Mesodermal cell (in vitro differentiated cells): ENCODE data around the gene PHYHIPL.

Experiments
- H3K27ac ChIP-seq: 2 replicates; pipeline ENCODE4 v1.7.0; 2013; ENCODE audit warnings: mild to moderate bottlenecking, low read depth, low read length, moderate library complexity; ENCODE audit not compliant: severe bottlenecking
- H3K36me3 ChIP-seq: 2 replicates; pipeline ENCODE4 v1.7.1; 2013; ENCODE audit warnings: mild to moderate bottlenecking, low read length, moderate library complexity; ENCODE audit not compliant: control insufficient read depth, insufficient read depth
- H3K4me1 ChIP-seq: one replicate; pipeline ENCODE4 v1.7.1; 2013; ENCODE audit warnings: mild to moderate bottlenecking, low read length; ENCODE audit not compliant: insufficient read depth, control insufficient read depth, poor library complexity, severe bottlenecking
- H3K4me3 ChIP-seq: 2 replicates; pipeline ENCODE4 v1.7.0; 2013; ENCODE audit warnings: low read length, control low read depth, mild to moderate bottlenecking; ENCODE audit not compliant: insufficient read depth, poor library complexity, severe bottlenecking; ENCODE audit errors: extremely low read depth
- H3K9me3 ChIP-seq: 2 replicates; pipeline ENCODE4 v1.7.1; 2013; ENCODE audit warnings: mild to moderate bottlenecking, low read length, moderate library complexity; ENCODE audit not compliant: control insufficient read depth
- WGBS, 2 experiments: methylation state at CpG; one replicate each; pipeline ENCODE4 v1.1.5; 2013; ENCODE audit warnings: missing lambda C conversion rate in 2 of 2; ENCODE audit not compliant: insufficient coverage in 2 of 2; 5-methylcytosine and 5-hydroxymethylcytosine counted together

PHYHIPL gene

DNA sequence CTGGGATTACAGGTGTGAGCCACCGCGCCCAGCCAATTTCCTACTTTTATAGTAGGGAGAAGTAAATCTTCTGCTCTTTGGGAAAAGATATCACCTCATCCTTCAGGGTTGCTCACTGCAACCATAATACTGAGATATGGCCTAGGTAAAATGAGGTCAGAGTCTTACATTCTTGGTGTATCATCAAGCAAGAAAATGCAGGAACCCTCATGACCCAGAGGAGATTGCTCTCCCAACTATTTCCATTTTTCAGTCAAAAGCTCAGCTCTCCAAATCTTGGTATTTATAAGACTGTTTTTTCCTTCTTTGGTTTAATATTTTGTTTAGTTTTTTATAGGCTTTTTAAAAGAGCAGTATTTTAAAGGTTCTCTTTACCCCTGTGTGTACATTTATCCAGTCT lies 20.9 kb upstream of the PHYHIPL start:
- WGBS, 2 experiments, result no CpG with 5 or more reads among the region's 2 CpGs
- Histone ChIP-seq H3K9me3 (no peaks in the 10 kb centered on the region), H3K36me3 (no peaks in the 10 kb centered on the region), H3K4me3 (no peak overlapping the region), H3K27ac (no peak overlapping the region), H3K4me1 (no peaks in the 10 kb centered on the region)

DNA sequence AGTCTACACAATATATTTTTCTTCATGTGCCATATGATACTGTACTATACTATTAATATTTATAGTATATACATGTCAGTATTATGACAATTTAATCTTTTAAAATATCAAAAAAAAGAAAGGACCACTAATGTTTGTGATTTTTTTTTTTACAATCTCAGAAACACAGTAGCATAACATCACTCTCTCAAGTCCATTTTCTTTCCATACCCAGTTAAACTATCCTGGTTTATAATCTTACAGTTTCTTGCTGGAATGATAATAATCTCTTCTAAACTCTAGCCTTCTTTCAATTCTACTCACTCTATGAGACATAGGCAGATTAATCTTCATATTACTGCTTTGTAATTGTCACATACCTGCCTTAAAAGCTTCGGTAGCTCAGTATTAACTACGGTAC lies 8.9 kb upstream of the PHYHIPL start:
- Histone ChIP-seq H3K4me1 (no peaks in the 10 kb centered on the region), H3K27ac (no peak overlapping the region), H3K4me3 (no peak overlapping the region), H3K36me3 (no peaks in the 10 kb centered on the region), H3K9me3 (no peaks in the 10 kb centered on the region)
- WGBS, 2 experiments, result no CpG with 5 or more reads among the region's 2 CpGs

DNA sequence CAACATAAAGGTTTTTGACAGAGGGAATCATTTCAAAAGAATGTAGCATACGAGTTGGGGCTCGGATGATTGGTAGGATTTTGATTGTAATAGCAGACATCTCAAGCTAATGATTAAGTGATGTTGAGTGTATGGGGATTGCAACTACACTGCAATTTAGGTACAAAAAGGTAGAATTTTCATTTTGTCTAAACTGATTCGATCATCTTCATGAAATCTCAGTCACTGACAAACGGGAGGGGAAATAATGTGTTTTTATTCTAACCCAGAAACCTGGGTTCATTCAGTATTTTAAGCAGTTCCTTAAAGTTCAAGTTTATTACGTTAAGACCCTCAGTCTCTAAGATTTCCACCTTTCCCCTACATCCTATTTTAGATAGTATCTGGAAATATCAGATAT lies 3.9 kb upstream of the PHYHIPL start:
- no peak overlapping the region for H3K27ac ChIP-seq
- no peaks in the 10 kb centered on the region for H3K9me3 ChIP-seq
- 94 to 100% methylated on average over 2 of the region's 5 CpGs for WGBS, 2 experiments
- H3K4me3 ChIP-seq, result no peak overlapping the region
- no peaks in the 10 kb centered on the region for H3K36me3 ChIP-seq
- no peaks in the 10 kb centered on the region for H3K4me1 ChIP-seq

GRCh38 chr10:59173414-59173813 lies 3.0 kb upstream of the PHYHIPL start:
- Histone ChIP-seq H3K27ac (no peak overlapping the region), H3K4me1 (no peaks in the 10 kb centered on the region), H3K9me3 (no peaks in the 10 kb centered on the region), H3K4me3 (no peak overlapping the region), H3K36me3 (no peaks in the 10 kb centered on the region)

DNA sequence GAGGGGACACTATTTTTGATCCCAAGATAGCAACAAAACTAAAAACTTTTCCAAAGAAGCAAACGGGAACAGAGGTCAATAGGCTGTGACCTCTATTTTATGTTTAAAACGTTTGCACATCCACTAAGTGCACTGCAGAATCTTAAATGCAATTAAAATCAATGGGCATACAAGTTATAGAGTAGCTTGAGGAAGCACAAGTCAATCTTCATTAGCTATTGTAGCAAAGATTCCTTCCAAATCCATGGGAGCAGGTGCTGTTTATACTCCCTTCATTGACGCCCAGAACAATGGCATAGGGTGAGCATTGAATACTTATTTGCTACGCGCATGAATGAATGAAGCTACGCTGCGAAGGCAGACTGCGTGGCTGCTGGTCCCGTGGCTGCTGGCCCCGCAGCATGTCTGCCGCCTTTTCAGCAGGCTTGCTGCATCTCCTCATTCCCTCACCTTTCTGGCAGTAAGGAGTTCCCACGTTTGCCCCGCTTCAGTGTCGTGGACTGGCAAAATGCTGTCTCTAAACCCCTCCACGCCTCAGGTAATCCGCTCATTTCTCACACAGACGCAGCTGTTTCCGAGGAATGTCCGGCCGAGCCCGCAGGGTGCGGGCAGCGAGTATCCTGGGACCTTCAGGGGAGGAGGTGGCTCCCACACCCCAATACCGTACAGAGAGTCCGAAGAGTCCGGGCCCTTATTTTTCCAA lies 754 bp upstream of the PHYHIPL start:
- no peaks in the 10 kb centered on the region for H3K4me1 ChIP-seq
- no peaks in the 10 kb centered on the region for H3K36me3 ChIP-seq
- H3K4me3 ChIP-seq, result peak overlapping the region; percentile 33
- H3K9me3 ChIP-seq, result no peaks in the 10 kb centered on the region
- H3K27ac ChIP-seq, result no peak overlapping the region
- 15 to 20% methylated on average over 18 to 21 of the region's 26 CpGs for WGBS, 2 experiments

GRCh38 chr10:59177031-59177797 lies 771 bp downstream of the PHYHIPL start:
- 18 to 22% methylated on average over 28 to 34 of the region's 41 CpGs for WGBS, 2 experiments
- H3K27ac ChIP-seq, result no peak overlapping the region
- no peaks in the 10 kb centered on the region for H3K4me1 ChIP-seq
- H3K4me3 ChIP-seq, result peak overlapping the region; percentile 33
- H3K9me3 ChIP-seq, result no peaks in the 10 kb centered on the region
- no peaks in the 10 kb centered on the region for H3K36me3 ChIP-seq

GRCh38 chr10:59177836-59178235 lies 1.4 kb downstream of the PHYHIPL start:
- Histone ChIP-seq H3K27ac (no peak overlapping the region), H3K4me3 (no peak overlapping the region), H3K9me3 (no peaks in the 10 kb centered on the region), H3K36me3 (no peaks in the 10 kb centered on the region), H3K4me1 (no peaks in the 10 kb centered on the region)
- WGBS, 2 experiments, result 72% methylated on average over 2 of the region's 5 CpGs; no CpG with 5 or more reads in 1 of the 2 experiments

DNA sequence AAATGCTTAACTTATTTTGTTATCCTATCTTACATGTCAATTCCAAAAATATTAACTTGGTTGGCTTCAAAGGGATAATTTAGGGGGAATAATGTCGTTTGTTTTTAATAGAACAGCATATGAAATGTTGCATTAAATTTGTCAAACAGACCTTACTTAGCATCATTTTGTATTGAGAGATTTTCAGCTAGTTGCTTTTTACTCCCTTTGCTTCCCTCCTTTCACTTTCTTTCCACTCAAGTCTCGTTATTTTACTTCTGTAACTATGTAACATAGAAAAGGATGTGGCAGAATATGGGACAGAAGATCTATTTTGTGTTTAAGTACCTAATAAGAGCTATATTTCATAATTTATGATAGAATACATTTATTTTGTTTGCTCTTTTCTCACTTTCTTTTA lies 2.6 kb downstream of the PHYHIPL start:
- Histone ChIP-seq H3K9me3 (no peaks in the 10 kb centered on the region), H3K4me3 (no peak overlapping the region), H3K27ac (no peak overlapping the region), H3K36me3 (no peaks in the 10 kb centered on the region), H3K4me1 (no peaks in the 10 kb centered on the region)
- no CpG with 5 or more reads among the region's 2 CpGs for WGBS, 2 experiments

DNA sequence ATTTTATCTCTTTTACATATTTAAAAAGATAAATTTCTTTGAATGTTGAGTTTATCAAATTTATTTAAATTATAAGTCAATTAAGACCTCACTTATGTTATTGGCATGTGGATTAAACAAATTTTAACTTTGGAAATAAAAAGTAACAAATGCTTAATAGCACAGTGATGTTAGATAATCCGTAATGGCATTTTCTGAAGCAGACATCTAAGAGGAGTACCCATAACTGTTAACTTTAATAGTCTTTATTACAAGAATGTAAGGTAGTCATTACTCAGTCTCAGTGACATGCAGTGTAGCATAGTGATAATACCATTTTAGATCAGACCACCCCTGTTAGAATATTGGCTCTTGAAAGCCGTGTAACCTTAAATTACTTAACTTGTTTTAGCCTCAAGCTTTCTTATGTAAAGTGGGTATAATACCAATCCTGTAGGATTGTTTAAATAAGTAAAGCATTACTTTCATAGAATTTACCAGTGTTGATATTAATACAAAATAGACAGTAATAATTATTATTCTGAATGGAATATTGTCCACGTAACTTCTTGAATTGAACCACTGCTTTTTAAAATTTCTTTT lies 4.3 kb downstream of the PHYHIPL start:
- H3K4me3 ChIP-seq, result no peak overlapping the region
- no peaks in the 10 kb centered on the region for H3K36me3 ChIP-seq
- no CpG with 5 or more reads among the region's 3 CpGs for WGBS, 2 experiments
- no peak overlapping the region for H3K27ac ChIP-seq
- H3K4me1 ChIP-seq, result no peaks in the 10 kb centered on the region
- H3K9me3 ChIP-seq, result no peaks in the 10 kb centered on the region

- Histone ChIP-seq H3K27ac (no peak overlapping the region), H3K36me3 (no peaks in the 10 kb centered on the region), H3K4me1 (no peaks in the 10 kb centered on the region), H3K4me3 (no peak overlapping the region), H3K9me3 (no peaks in the 10 kb centered on the region)
- WGBS, 2 experiments, result no CpG with 5 or more reads among the region's 2 CpGs
Observed at GRCh38 chr10:59181668-59182067, 5.2 kb downstream of the PHYHIPL start.

DNA sequence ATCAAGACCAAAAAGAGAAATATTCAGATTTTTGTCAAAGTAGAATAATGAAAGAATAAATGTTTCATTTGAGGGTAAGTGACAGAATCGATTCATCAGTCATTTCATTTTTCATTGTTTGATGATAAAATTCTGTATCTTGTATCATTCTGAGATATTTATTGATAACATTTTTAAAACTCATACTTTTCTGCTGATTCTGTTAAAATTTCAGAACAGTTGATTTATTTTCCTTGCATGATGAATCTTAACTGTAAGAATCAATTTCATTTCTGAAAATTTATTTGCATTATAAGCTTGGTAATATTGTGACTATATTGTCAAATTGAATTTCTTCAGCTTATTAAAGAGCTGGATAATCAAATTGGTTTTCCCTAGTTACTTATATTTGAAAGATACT lies 13.9 kb downstream of the PHYHIPL start:
- no peak overlapping the region for H3K27ac ChIP-seq
- WGBS, 2 experiments, result no CpG with 5 or more reads among the region's 1 CpG
- H3K9me3 ChIP-seq, result no peaks in the 10 kb centered on the region
- H3K36me3 ChIP-seq, result no peaks in the 10 kb centered on the region
- H3K4me3 ChIP-seq, result no peak overlapping the region
- H3K4me1 ChIP-seq, result no peaks in the 10 kb centered on the region
